Kidney glomerular epithelial cell (primary cell): ENCODE results near the gene TMEM252.

Experiments
- DNase-seq: peaks from one replicate; lab custom pipeline; 2025; lab: John Stamatoyannopoulos, UW

Gene TMEM252

DNA sequence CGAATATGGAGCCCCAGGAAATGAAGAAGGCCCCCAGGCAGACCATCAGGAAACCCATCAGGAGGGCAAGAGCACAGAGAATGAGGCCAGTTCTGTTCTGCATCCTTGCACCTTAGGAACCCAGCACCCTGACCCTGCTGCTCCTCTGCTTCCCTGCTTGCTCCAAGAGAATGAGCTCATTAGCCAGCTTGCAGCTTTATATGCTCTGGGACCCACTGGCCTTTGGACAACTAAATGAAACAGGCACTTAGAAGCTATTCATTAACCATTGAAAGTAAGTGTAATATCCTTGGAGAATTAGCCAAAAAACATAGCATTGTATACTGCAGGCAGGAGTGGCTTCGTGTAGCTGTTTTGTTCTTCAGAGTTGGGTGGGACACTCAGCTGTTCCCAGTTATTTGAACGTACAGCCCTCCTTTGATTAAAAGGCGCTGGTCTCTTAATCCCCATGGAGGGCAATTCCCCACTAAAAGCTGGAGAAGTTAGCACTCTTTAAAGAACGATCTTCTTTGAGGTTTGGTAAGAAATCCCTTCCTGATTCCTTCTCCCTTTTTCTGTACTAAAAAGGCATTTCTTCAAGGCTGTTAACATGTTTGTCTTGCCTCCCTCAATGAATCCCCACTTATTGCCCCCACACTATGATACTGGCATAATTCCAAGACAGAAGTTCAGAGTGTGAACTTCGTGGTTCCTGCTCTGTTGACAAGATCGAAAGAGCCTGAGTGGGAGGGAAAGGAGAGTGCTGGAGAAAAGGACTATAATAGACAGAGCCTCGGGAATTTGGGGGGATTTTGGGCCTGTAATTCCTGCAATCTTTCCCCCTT, at the start of gene TMEM252:
Gene TMEM252 (minus strand): TSS at position 172 of the 824 bp plus-strand sequence. CDS start 69 bp downstream, at position 103.
- DNase-seq: peak; percentile 48

GRCh38 chr9:68585034-68585761, 44.5 kb upstream of the TMEM252 start:
- no peak for DNase-seq

GRCh38 chr9:68584189-68585033, 43.7 kb upstream of the TMEM252 start:
- peak; percentile 70 for DNase-seq

DNA sequence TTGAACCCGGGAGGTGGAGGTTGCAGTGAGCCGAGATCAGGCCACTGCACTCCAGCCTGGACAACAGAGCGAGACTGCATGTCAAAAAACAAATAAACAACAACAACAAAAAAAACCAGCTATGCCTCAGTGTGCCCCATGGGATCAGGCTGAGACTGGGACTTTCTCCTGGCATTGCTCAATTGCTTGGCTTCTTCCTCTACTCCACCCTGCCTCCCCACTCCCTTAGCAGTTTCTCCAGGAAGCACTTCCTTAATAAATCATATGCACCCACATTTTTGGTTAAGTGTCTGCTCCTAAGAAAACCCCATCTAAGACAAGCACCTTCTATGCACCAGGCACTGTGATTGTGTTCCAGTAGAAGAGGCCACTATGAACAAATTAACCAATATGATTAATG, 41.0 kb upstream of the TMEM252 start:
- DNase-seq: no peak

DNA sequence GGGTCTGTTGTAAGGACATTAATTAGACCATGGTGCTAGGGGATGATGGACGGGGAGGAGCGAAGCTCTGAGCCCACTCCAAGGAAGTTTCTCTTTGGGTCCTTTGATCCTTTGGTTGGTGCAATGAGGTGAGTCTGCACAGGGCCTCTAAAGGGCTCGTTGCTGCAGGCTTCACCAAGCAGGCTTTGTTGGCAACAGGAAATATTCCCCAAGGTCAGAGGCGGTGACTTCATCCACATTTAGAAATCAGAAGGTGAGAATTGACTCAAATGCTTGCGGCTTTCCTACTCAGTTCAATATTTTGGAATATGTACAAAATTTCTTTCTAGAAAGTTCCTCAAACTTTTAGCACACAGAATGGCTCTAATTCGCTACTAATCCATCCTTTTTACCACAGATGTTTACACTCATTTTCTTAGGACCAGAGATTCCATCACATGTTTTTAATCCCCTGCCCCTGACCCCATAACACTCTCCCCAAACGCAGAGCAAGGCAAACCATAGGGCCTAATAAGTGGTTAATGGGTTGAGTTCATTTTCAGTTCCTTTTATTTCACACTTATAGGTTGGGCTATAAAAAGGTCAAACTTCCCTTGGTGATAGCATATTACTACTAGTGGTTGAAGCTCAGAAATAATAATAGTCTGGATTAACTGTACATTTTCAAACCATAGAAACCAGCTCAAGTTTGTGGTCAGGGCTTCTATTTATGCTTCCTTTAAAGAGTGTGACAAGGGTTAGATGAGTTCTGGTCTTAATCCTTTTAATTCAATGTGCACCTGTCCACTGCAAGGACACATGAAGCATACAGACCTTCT, 37.3 kb upstream of the TMEM252 start:
- no peak for DNase-seq

DNA sequence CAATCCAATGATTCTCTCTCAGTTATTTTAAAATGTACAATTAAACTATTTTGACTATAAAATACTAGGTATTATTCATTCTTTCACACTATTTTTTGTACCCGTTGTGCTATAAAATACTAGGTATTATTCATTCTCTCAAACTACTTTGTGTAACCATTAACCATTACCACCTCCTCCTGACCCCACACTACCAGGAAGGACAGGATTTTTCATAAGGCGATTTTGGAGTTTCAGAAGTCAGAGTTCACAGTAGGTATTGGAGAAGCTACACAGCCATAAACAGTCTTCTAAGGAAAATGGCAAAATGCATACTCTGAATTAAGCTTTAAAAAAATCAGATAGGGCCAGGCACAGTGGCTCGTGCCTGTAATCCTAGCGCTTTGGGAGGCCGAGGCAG, 35.1 kb upstream of the TMEM252 start:
- no peak for DNase-seq

GRCh38 chr9:68574150-68574549, 33.5 kb upstream of the TMEM252 start:
- DNase-seq: no peak

GRCh38 chr9:68567565-68567964, 26.9 kb upstream of the TMEM252 start:
- no peak for DNase-seq

GRCh38 chr9:68562461-68562860, 21.8 kb upstream of the TMEM252 start:
- no peak for DNase-seq

DNA sequence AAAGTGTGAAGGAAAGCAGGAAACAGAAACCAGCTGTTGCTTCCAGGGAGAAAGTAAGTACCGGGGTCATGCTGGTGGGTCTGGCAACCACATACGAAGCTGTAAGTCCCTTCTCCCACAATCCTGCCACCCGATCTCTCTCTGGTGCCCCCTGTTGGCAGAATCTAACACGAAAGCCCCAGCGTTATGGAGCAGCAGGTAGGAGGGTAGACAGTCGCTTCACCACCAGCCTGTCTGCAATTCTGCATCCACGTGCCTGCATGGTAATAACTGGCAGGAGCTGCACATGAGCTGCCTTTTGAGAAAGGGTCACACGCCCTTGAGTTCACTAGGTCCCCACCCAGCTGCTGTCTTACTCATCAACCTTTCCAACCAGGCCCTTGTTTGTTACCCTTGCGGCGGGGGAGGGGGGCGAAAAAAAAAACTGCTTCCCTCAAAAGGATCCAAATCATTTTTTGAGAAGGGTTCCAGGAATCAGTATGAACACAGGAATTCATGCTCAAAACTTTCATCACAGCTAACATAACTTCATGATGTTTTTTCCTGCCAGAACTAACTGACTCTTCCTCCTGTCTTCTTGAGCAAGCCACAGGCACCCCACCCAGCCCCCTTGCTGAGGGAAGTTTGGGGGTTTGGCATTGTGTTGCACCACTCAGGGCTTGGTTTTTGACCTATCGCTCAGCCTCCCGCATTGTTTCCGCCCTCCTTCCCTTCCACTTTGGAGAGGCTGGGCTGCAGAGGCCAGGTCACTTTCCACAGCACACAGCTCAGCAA, 19.6 kb upstream of the TMEM252 start:
- DNase-seq: no peak

- no peak for DNase-seq
These were observed 17.9 kb upstream of the TMEM252 start for GRCh38 chr9:68558545-68558944.

DNA sequence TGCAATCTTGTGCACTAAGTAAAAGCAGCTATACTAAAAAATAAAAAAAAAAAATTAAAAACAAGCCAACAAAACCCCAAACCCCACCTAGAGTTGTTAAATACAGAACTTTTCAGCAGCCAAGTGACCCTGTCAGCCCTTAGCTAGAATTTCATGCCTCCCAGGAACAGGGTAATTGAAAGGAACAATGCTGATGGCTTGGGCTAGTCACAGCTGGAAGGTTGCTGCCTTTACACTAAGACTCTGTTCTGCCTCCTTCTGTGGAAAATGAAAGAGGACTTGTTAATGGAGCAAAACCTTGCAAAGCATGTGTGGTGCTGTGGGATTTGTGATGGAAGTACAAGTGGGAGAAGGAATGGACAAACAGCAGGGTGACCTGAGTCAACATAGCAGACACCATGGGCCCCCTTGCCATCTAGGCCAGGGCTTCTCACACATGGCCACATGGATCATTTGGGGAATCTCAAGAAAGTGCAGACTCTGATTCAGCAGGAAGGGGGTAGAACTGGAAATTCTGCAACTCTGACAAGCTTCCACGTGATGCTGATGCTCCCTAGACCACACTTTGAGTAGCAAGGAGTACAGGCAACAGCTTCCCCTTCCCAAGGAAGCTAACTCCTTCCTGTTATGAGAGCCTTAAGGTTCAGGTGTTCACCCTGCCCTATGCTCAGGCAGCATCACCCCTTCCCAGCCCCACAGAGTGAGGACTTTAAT, 14.9 kb upstream of the TMEM252 start:
- DNase-seq: no peak

- peak; percentile 59 for DNase-seq
These were observed 12.2 kb upstream of the TMEM252 start for GRCh38 chr9:68552700-68553476.

DNA sequence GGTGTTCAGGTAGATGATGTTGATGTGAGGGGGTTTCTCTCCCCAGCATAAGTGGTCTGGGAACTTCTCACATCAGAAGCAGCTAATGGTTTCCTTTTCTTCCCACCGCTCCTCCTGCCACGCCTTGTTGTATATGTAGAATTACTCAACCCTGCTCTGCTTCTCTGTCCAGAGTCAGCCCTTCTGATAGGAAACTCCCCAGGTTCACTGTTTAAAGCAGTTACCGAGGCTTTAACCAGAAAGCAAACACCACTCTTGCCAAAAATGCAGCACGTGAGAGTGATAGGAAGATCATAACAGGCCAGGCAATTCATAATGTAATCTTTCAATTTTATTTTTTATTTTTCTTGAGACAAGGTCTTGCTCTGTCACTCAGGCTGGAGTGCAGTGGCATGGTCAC, 10.5 kb upstream of the TMEM252 start:
- no peak for DNase-seq

DNA sequence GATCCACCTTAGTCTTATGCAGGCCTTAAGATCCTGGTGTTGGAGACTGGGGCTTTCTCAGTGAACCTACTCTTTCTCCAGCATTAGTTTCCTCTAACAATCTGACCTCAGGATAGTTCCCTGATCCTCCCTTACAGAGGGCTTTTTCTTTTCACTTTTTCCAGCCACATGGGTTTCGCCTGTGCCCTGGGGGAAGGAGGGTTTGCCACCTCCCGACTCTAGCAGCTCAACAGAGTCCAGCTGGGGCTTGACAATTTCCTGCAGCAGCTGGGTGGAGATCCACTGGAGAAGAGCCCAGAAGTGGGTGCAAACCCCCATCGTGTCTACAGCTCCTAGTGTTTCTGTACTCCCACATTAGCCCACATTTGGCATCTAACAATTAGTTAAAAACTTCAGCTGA, 7.6 kb upstream of the TMEM252 start:
- no peak for DNase-seq

DNA sequence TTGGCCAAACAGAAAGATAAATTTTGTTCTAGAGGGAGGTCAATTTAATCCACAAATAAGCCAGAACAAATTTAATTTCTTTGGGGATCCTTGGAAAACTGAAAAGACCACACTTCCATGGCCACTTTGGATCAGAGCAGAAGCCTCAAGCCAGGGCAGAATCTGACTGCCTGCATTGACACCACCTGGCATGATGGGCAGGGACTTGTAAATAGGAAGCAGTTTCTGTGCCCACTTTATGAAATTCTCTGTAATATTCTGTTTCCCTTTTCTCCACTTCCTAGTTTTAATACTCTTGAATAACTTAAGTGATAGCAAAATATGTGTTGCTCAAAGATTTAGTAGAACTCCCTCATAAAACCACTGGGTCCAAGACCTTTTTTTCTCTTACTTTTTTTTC, 6.7 kb upstream of the TMEM252 start:
- no peak for DNase-seq

DNA sequence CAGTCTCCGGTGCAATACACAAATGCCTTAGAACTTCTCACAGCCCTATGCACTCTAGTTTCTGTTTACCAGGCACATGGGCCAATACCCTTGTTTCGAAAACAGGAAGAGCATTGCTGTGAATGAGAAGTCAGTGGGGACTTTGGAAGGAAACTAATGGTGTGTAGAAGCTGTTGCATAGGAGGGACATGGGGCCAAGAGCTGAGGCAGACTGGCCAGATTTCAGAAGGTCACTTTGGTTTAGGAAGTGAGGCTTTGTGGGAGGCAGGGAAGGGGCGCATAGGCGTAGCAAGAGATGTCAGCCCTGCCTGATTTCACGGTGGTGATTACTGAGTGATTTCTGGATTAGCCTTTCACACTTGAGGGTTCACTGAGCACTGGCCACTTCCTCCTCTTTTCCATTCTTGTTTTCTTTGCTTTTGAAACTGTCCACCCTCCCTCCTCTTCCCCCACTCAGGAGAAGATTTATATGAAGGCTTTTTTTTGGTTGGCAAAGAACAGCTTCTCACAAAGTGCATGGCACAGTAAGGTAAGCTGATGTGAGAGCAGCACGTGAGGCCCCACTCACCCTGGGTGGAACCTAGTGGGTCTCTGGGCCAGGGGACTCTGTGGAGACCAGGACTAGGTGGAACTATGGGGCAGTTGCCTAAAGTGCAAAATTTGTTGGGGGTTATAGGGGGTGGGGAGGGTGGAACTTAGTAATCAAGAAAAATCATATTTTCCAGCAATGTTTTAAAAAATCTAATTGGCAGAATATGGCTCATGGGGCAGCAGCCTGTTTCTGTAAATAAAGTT, 6.1 kb upstream of the TMEM252 start:
- DNase-seq: peak; percentile 90

- DNase-seq: no peak
These were observed 4.5 kb upstream of the TMEM252 start for GRCh38 chr9:68545033-68545705.
